ENCODE results near the gene GNPAT. TPM values are rescaled to one million over a fixed set of nuclear protein-coding genes. Genes with fewer than 3 reads are reported as not detected.

Gene GNPAT
- total and polyA plus RNA-seq, 4 donors: 14.7 to 32.0 (median 22.7) TPM

DNA sequence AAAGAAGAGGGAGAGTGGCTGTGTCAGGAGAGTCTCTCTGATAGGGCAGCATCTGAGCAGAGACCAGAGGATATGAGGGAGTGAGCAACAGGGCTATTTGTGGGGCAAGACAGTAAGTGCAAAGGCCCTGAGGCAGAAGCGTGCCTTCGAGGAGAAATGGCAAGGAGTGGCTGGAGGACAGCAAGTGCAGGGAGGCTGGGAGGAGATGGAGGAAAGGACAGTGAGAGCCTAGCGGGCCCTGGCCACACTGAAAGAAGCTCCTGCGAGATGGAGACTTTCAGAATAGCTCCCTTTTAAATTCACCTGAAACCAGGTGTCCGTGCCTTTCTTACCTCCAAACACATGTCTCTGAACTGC, 71.4 kb downstream of the GNPAT start:
- no peaks in the 10 kb centered on the region for H3K4me1 ChIP-seq (ENCODE audit: control insufficient read depth in 4 of 4, insufficient read depth in 4 of 4, low read length in 3 of 4)
- H3K27me3 ChIP-seq (ENCODE audit: control insufficient read depth in 4 of 4, insufficient read depth in 4 of 4, low read length in 3 of 4): no peaks in the 10 kb centered on the region
- TF ChIP-seq EGR1 (IDR thresholded peaks at IDR 0.05; ENCODE audit: low read depth in 2 of 2): no peak
- TF ChIP-seq HNF4G (IDR thresholded peaks at IDR 0.05): no peak
- no peak for TF ChIP-seq ATF3 (IDR thresholded peaks at IDR 0.05)
- TF ChIP-seq FOXA1 (IDR thresholded peaks at IDR 0.05): no peak
- no peak for TF ChIP-seq RXRA (IDR thresholded peaks at IDR 0.05)
- TF ChIP-seq GABPA (IDR thresholded peaks at IDR 0.05 in 1 of 2, conservative IDR thresholded peaks at IDR 0.05 in 1 of 2): no peak
- no peak for TF ChIP-seq TAF1 (conservative IDR thresholded peaks at IDR 0.05)
- TF ChIP-seq SP1 (IDR thresholded peaks at IDR 0.05): no peak
- no peak for TF ChIP-seq FOXA2 (IDR thresholded peaks at IDR 0.05)
- no peak for TF ChIP-seq JUND (IDR thresholded peaks at IDR 0.05)
- TF ChIP-seq RAD21 (IDR thresholded peaks at IDR 0.05): no peak
- TF ChIP-seq YY1 (IDR thresholded peaks at IDR 0.05): no peak
- TF ChIP-seq, protein P1, sequence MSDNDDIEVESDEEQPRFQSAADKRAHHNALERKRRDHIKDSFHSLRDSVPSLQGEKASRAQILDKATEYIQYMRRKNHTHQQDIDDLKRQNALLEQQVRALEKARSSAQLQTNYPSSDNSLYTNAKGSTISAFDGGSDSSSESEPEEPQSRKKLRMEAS (IDR thresholded peaks at IDR 0.05): no peak
- no peak for TF ChIP-seq ZBTB33 (IDR thresholded peaks at IDR 0.05)
- no peak for TF ChIP-seq HNF4A (conservative IDR thresholded peaks at IDR 0.05)
- TF ChIP-seq, protein P2, sequence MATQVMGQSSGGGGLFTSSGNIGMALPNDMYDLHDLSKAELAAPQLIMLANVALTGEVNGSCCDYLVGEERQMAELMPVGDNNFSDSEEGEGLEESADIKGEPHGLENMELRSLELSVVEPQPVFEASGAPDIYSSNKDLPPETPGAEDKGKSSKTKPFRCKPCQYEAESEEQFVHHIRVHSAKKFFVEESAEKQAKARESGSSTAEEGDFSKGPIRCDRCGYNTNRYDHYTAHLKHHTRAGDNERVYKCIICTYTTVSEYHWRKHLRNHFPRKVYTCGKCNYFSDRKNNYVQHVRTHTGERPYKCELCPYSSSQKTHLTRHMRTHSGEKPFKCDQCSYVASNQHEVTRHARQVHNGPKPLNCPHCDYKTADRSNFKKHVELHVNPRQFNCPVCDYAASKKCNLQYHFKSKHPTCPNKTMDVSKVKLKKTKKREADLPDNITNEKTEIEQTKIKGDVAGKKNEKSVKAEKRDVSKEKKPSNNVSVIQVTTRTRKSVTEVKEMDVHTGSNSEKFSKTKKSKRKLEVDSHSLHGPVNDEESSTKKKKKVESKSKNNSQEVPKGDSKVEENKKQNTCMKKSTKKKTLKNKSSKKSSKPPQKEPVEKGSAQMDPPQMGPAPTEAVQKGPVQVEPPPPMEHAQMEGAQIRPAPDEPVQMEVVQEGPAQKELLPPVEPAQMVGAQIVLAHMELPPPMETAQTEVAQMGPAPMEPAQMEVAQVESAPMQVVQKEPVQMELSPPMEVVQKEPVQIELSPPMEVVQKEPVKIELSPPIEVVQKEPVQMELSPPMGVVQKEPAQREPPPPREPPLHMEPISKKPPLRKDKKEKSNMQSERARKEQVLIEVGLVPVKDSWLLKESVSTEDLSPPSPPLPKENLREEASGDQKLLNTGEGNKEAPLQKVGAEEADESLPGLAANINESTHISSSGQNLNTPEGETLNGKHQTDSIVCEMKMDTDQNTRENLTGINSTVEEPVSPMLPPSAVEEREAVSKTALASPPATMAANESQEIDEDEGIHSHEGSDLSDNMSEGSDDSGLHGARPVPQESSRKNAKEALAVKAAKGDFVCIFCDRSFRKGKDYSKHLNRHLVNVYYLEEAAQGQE (IDR thresholded peaks at IDR 0.05): no peak
- no peak for TF ChIP-seq NR2F2 (IDR thresholded peaks at IDR 0.05)
- TF ChIP-seq CTCF (IDR thresholded peaks at IDR 0.05; ENCODE audit: low read depth, low read length, missing input control): no peak
- H3K9ac ChIP-seq (ENCODE audit: low read depth in 1 of 2, low read length in 2 of 2): no peak overlapping the region
- no peak overlapping the region for H3K4me3 ChIP-seq (ENCODE audit: low read depth in 1 of 3, low read length in 3 of 3)
- no peaks in the 10 kb centered on the region for H3K9me3 ChIP-seq (ENCODE audit: control insufficient read depth in 4 of 4, low read length in 3 of 4)
- DNase-seq (ENCODE audit: low spot score): no peak
- WGBS: 93% methylated on average over 5 of the region's 5 CpGs
- H3K36me3 ChIP-seq (ENCODE audit: control insufficient read depth in 4 of 4, insufficient read depth in 3 of 4, low read depth in 1 of 4, low read length in 3 of 4): no peaks in the 10 kb centered on the region
- no peak overlapping the region for H3K27ac ChIP-seq (ENCODE audit: low read depth in 1 of 2, low read length in 2 of 2)
